HepG2 (cell line): Measurements from ENCODE around the gene HEY2. TPM values are rescaled to one million over a fixed set of nuclear protein-coding genes. Genes with fewer than 3 reads are reported as not detected.

Experiments
- AHR ChIP-seq: IDR thresholded peaks from 2 replicates; pipeline ENCODE4 v1.6.1; 2018; ENCODE audit warnings: missing genetic modification reagents, missing compliant biosample characterization
- ATF3 ChIP-seq: sonication (generic); formaldehyde crosslinking; IDR thresholded peaks from 2 replicates; pipeline ENCODE4 v1.4.0; 2020; ENCODE audit warnings: missing genetic modification reagents
- HMG20B ChIP-seq: conservative IDR thresholded peaks from 2 replicates; pipeline ENCODE4 v1.6.1; 2016; ENCODE audit warnings: missing genetic modification reagents, missing compliant biosample characterization
- HNRNPH1 ChIP-seq: fragments of 200-400 bp; formaldehyde crosslinking; optimal IDR thresholded peaks from 2 replicates; pipeline ENCODE3; 2017; ENCODE audit warnings: mild to moderate bottlenecking, low read depth, low read length
- KDM2A ChIP-seq: sonication (generic); formaldehyde crosslinking; IDR thresholded peaks from 2 replicates; pipeline ENCODE4 v1.4.0; 2020; ENCODE audit warnings: low read depth, missing genetic modification reagents, borderline replicate concordance
- MAFK ChIP-seq, 2 experiments: IDR thresholded peaks in 1 of 2; conservative IDR thresholded peaks in 1 of 2; 2 replicates each; pipeline ENCODE4 v1.6.1; 2011; ENCODE audit warnings: improper control_type of control experiment in 2 of 2, low read length in 2 of 2
- MIER2 ChIP-seq: IDR thresholded peaks from 2 replicates; pipeline ENCODE4 v1.6.1; 2016; ENCODE audit warnings: missing biosample characterization, missing genetic modification reagents
- NR2C2 ChIP-seq: sonication (generic); formaldehyde crosslinking; IDR thresholded peaks from 2 replicates; pipeline ENCODE4 v1.4.0; 2020; ENCODE audit warnings: missing genetic modification reagents, mild to moderate bottlenecking, moderate library complexity, borderline replicate concordance
- SMAD1 ChIP-seq: sonication (generic); formaldehyde crosslinking; IDR thresholded peaks from 2 replicates; pipeline ENCODE4 v1.4.0; 2020; ENCODE audit warnings: missing genetic modification reagents, low read depth, mild to moderate bottlenecking, borderline replicate concordance
- SPEN ChIP-seq: sonication (generic); formaldehyde crosslinking; IDR thresholded peaks from 2 replicates; pipeline ENCODE4 v1.5.1; 2020; ENCODE audit warnings: low read depth, mild to moderate bottlenecking, missing genetic modification reagents
- ZNF563 ChIP-seq: sonication (generic); formaldehyde crosslinking; IDR thresholded peaks from 2 replicates; pipeline ENCODE4 v1.8.0; 2022; ENCODE audit warnings: mild to moderate bottlenecking, moderate library complexity, missing genetic modification reagents
- ZNF747 ChIP-seq: sonication (generic); formaldehyde crosslinking; IDR thresholded peaks from 2 replicates; pipeline ENCODE4 v1.8.1; 2023; ENCODE audit warnings: missing genetic modification reagents, mild to moderate bottlenecking, borderline replicate concordance
- polyA plus RNA-seq, 8 experiments: library from polyadenylated mRNA; depleted of rRNA in 3 of 8; stranded (reverse) in 7 of 8; unstranded in 1 of 8; fragments of >200 nt; fragmentation: Illumina TruSeq in 4 of 8; extraction: Trizol in 4 of 8; gene quantifications; 2 replicates each; pipeline versions ENCODE4 v1.2.1 to v1.2.3, GENCODE V29; 2011 to 2016; ENCODE audit warnings: low read depth in 4 of 8, missing spikeins in 1 of 8, mixed read lengths in 1 of 8; ENCODE audit not compliant: insufficient read depth in 1 of 8
- total RNA-seq, 5 experiments: library from RNA; depleted of rRNA; stranded (reverse); fragments of >200 nt; fragmentation: Illumina TruSeq; extraction: Trizol; gene quantifications; 2 replicates each; pipeline ENCODE4 v1.2.3, GENCODE V29; 2016; ENCODE audit warnings: low read depth in 1 of 5
- TF ChIP-seq, protein P1 (sequence below): sonication (generic); formaldehyde crosslinking; IDR thresholded peaks from 2 replicates; pipeline ENCODE4 v1.9.0; 2021; ENCODE audit warnings: missing genetic modification reagents, borderline replicate concordance
- TF ChIP-seq, protein P2 (sequence below), 2 experiments: sonication (generic) in 1 of 2; formaldehyde crosslinking in 1 of 2; IDR thresholded peaks; 2 replicates each; pipeline versions ENCODE4 v1.5.1 to v1.6.1; 2011 to 2020; ENCODE audit warnings: borderline replicate concordance in 1 of 2, low read depth in 1 of 2, low read length in 1 of 2, mild to moderate bottlenecking in 1 of 2, missing genetic modification reagents in 1 of 2, moderate library complexity in 1 of 2
- TF ChIP-seq, protein P3 (sequence below): sonication (generic); formaldehyde crosslinking; conservative IDR thresholded peaks from 2 replicates; pipeline ENCODE4 v1.4.0; 2020; ENCODE audit warnings: missing genetic modification reagents
- TF ChIP-seq, protein P4 (sequence below): sonication (generic); formaldehyde crosslinking; IDR thresholded peaks from 2 replicates; pipeline ENCODE4 v1.8.1; 2023; ENCODE audit warnings: mild to moderate bottlenecking, missing genetic modification reagents, borderline replicate concordance
- TF ChIP-seq, protein P5 (sequence below): sonication (generic); formaldehyde crosslinking; IDR thresholded peaks from 2 replicates; pipeline ENCODE4 v1.5.0; 2020; ENCODE audit warnings: missing genetic modification reagents, mild to moderate bottlenecking, borderline replicate concordance

HEY2 gene
- total and polyA plus RNA-seq, 2 of the 13 experiments (the other 11 are each of a cell fraction or from before 2014, with no cell fraction given), result 0.04 TPM

DNA sequence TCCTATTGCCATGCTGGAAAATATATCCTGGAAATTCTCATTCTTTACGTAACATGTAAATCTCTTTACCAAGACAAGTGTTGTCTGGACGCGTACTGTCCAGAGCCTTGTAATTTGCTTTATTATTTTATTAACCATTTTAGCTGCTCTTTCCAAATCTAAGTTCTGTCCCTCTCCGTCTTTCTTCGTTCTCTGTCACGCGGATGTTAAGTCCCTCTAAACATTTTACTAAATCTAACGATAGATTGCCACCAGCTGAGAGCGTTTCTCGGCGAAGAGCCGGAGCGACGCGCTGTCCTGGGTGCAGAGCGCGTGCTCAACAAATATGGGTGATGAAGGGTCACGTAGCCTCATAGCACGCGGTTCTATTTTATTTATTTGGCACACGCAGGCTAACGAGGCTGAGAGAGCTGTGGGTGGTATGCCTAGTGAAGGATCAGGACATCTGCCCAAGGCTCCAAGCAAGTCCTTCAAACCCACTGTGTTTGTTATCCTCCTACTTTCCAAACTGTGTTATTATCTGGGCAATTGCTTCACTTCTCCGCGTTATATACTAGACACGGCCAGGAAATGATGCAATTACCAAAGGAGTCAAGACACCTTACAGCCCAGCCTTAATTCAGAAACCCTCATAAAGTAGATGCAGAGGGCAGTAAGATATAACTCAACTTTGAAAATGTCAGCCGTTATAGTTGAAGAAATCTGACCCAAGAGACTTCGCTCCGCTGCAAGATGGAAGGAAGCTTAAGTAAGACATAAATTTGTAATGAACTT is 31.3 kb downstream of the HEY2 start (continued):
- TF ChIP-seq HNRNPH1 (no peak), KDM2A (CRISPR knock-in tag) (peak; percentile 68; the same call in 1 of the 2 replicates), HMG20B (CRISPR knock-in tag) (no peak; the same call in 1 of the 2 replicates), MAFK (conservative IDR thresholded peaks at IDR 0.05 in 1 of 2, IDR thresholded peaks at IDR 0.05 in 1 of 2; ENCODE audit: low read length in 2 of 2) (no peak), AHR (CRISPR knock-in tag) (no peak), SMAD1 (no peak), ZNF747 (CRISPR knock-in tag) (peak; percentile 78; the same call in 1 of the 2 replicates), ZNF563 (CRISPR knock-in tag) (peak; percentile 65; the same call in 1 of the 2 replicates), ATF3 (peak; percentile 73), SPEN (CRISPR knock-in tag) (peak; percentile 74; the same call in 1 of the 2 replicates), NR2C2 (peak; percentile 50), MIER2 (CRISPR knock-in tag) (no peak; the same call in 1 of the 2 replicates)
- TF ChIP-seq, protein P1, sequence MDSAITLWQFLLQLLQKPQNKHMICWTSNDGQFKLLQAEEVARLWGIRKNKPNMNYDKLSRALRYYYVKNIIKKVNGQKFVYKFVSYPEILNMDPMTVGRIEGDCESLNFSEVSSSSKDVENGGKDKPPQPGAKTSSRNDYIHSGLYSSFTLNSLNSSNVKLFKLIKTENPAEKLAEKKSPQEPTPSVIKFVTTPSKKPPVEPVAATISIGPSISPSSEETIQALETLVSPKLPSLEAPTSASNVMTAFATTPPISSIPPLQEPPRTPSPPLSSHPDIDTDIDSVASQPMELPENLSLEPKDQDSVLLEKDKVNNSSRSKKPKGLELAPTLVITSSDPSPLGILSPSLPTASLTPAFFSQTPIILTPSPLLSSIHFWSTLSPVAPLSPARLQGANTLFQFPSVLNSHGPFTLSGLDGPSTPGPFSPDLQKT (CRISPR knock-in tag), result no peak
- TF ChIP-seq, protein P2, sequence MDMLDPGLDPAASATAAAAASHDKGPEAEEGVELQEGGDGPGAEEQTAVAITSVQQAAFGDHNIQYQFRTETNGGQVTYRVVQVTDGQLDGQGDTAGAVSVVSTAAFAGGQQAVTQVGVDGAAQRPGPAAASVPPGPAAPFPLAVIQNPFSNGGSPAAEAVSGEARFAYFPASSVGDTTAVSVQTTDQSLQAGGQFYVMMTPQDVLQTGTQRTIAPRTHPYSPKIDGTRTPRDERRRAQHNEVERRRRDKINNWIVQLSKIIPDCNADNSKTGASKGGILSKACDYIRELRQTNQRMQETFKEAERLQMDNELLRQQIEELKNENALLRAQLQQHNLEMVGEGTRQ (IDR thresholded peaks at IDR 0.05; ENCODE audit: low read depth, low read length), result no peak
- TF ChIP-seq, protein P2 (CRISPR knock-in tag; IDR thresholded peaks at IDR 0.05; ENCODE audit: borderline replicate concordance), result peak; percentile 61; the same call in 1 of the 2 replicates
- TF ChIP-seq, protein P3, sequence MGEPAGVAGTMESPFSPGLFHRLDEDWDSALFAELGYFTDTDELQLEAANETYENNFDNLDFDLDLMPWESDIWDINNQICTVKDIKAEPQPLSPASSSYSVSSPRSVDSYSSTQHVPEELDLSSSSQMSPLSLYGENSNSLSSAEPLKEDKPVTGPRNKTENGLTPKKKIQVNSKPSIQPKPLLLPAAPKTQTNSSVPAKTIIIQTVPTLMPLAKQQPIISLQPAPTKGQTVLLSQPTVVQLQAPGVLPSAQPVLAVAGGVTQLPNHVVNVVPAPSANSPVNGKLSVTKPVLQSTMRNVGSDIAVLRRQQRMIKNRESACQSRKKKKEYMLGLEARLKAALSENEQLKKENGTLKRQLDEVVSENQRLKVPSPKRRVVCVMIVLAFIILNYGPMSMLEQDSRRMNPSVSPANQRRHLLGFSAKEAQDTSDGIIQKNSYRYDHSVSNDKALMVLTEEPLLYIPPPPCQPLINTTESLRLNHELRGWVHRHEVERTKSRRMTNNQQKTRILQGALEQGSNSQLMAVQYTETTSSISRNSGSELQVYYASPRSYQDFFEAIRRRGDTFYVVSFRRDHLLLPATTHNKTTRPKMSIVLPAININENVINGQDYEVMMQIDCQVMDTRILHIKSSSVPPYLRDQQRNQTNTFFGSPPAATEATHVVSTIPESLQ (CRISPR knock-in tag), result no peak
- TF ChIP-seq, protein P4, sequence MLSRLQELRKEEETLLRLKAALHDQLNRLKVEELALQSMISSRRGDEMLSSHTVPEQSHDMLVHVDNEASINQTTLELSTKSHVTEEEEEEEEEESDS (CRISPR knock-in tag), result no peak
- TF ChIP-seq, protein P5, sequence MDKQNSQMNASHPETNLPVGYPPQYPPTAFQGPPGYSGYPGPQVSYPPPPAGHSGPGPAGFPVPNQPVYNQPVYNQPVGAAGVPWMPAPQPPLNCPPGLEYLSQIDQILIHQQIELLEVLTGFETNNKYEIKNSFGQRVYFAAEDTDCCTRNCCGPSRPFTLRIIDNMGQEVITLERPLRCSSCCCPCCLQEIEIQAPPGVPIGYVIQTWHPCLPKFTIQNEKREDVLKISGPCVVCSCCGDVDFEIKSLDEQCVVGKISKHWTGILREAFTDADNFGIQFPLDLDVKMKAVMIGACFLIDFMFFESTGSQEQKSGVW, result no peak
